NCI-H526 treated with DMSO at 0.1 percent for 48 hours (cell line): ENCODE data around the gene KLHDC8A.
"Not testable (repeated sequence)": the region's sequence is repeated elsewhere in the genome, so short reads cannot be mapped to it uniquely, and the experiment has no call there.

ENCODE experiments used
- DNase-seq: peaks from one replicate; lab custom pipeline; 2025; lab: John Stamatoyannopoulos, UW

The KLHDC8A gene

GRCh38 chr1:205356440-205357139, at the start of gene KLHDC8A:
TSS of gene KLHDC8A (minus strand) at chr1:205356922. CDS start at chr1:205343604, 13,318 bp downstream.
- no peak for DNase-seq

- not testable (repeated sequence) for DNase-seq
These were observed 49.5 kb upstream of the KLHDC8A start for GRCh38 chr1:205406252-205406651.

- DNase-seq = not testable (repeated sequence)
These were observed 47.8 kb upstream of the KLHDC8A start for GRCh38 chr1:205404484-205404883.

GRCh38 chr1:205398586-205398985, 41.9 kb upstream of the KLHDC8A start:
- no peak for DNase-seq

GRCh38 chr1:205396967-205397616, 40.4 kb upstream of the KLHDC8A start:
- peak; percentile 40 for DNase-seq

- no peak for DNase-seq
These were observed 38.9 kb upstream of the KLHDC8A start for GRCh38 chr1:205395616-205396015.

GRCh38 chr1:205392650-205393049, 35.9 kb upstream of the KLHDC8A start:
- DNase-seq = no peak

- no peak for DNase-seq
These were observed 34.7 kb upstream of the KLHDC8A start for GRCh38 chr1:205391386-205391785.

- no peak for DNase-seq
These were observed 31.1 kb upstream of the KLHDC8A start for GRCh38 chr1:205387845-205388244.

- not testable (repeated sequence) for DNase-seq
These were observed 26.3 kb upstream of the KLHDC8A start for GRCh38 chr1:205382990-205383389.

GRCh38 chr1:205382561-205382960, 25.8 kb upstream of the KLHDC8A start:
- no peak for DNase-seq

- DNase-seq = no peak
These were observed 24.6 kb upstream of the KLHDC8A start for GRCh38 chr1:205381305-205381704.

GRCh38 chr1:205380882-205381281, 24.2 kb upstream of the KLHDC8A start:
- no peak for DNase-seq

GRCh38 chr1:205379056-205379455, 22.3 kb upstream of the KLHDC8A start:
- DNase-seq = no peak

- DNase-seq = no peak
These were observed 20.6 kb upstream of the KLHDC8A start for GRCh38 chr1:205377355-205377754.

- no peak for DNase-seq
These were observed 20.0 kb upstream of the KLHDC8A start for GRCh38 chr1:205376739-205377138.

GRCh38 chr1:205375835-205376545, 19.3 kb upstream of the KLHDC8A start:
- DNase-seq = peak; percentile 29

GRCh38 chr1:205374210-205375078, 17.7 kb upstream of the KLHDC8A start:
- DNase-seq = no peak

GRCh38 chr1:205373798-205374175, 17.1 kb upstream of the KLHDC8A start:
- DNase-seq = no peak

GRCh38 chr1:205373022-205373797, 16.5 kb upstream of the KLHDC8A start:
- DNase-seq = no peak
